SH-SY5Y (cell line): ENCODE data around the gene MLLT1.

Experiments used
- GATA2 ChIP-seq: IDR thresholded peaks from 2 replicates; pipeline ENCODE4 v1.6.1; 2011; ENCODE audit warnings: mild to moderate bottlenecking, low read depth, low read length
- GATA3 ChIP-seq: IDR thresholded peaks from 2 replicates; pipeline ENCODE4 v1.6.1; 2011; ENCODE audit warnings: low read depth, mild to moderate bottlenecking, low read length, moderate library complexity

Gene MLLT1, protein sequence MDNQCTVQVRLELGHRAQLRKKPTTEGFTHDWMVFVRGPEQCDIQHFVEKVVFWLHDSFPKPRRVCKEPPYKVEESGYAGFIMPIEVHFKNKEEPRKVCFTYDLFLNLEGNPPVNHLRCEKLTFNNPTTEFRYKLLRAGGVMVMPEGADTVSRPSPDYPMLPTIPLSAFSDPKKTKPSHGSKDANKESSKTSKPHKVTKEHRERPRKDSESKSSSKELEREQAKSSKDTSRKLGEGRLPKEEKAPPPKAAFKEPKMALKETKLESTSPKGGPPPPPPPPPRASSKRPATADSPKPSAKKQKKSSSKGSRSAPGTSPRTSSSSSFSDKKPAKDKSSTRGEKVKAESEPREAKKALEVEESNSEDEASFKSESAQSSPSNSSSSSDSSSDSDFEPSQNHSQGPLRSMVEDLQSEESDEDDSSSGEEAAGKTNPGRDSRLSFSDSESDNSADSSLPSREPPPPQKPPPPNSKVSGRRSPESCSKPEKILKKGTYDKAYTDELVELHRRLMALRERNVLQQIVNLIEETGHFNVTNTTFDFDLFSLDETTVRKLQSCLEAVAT

DNA sequence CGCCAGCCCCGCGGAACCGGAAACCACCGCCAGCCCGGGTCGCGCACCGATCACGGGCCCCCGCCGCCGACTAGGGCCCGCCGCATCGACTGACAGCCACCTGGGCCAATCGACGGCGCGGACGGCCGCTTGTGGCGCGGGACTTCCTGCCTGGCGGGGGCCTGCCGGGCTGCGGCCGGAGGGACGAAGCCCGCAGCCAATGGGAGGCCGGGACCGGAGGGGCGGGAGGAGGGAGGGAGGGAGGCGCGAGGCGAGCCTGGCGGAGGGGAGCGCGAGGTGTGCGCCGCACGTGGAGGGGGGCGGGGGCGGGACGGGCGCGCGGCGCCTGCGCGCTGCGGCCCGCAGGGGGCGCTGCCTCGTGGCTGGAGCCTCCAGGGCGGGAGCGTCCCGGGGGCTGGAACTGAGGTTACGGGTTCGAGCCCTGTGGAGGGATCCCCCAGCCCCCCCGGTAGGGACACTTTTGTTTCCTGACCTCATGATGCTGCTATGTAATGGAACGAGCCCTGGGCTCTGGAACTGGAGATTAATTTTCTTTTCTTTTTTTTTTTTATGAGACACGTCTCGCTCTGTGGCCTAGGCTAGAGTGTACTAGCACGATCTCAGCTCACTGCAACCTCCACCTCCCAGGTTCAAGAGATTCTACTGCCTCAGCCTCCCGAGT is at the start of gene MLLT1:
MLLT1 (minus strand) TSS at position 45 of the 661 bp plus-strand sequence. CDS start 191 bp downstream, outside the sequence.
- no peak for TF ChIP-seq GATA2
- TF ChIP-seq GATA3, result no peak

DNA sequence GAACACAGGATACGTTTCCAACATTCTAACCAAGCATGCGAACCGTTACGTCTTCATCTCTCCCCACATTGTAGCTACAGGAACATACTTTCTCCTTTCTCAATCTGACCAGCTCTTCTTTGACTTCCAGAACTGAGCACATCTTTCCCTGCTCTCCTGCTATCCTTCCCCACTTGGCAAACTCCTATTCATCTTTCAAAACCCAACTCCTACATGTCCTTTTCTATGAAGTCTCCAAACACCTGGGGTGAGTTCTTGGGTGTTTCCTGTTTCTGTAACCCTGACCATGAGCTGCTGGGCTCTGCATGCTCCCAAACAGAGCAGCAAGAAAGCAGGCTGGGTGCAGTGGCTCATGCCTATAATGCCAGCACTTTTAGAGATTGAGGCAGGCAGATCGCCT is 47.0 kb upstream of the MLLT1 start:
- TF ChIP-seq GATA2, result no peak
- no peak for TF ChIP-seq GATA3

DNA sequence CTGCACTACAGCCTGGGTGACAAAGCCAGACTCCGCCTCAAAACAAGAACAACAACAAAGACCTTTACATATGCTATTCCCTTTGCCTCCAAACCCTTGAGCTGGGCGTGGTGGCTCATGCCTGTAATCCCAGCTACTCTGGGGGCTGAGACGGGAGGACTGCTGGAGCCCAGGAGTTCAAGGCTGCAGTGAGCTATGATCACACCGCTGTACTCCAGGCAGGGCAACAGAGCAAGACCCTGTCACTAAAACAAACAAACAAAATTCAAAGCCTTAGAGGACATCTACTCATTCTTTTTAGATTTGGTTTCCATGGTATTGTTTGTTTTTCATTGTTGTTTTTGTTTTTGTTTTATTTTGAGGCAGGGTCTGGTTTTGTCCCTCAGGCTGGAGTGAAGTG is 45.8 kb upstream of the MLLT1 start:
- TF ChIP-seq GATA2 (no peak), GATA3 (no peak)

DNA sequence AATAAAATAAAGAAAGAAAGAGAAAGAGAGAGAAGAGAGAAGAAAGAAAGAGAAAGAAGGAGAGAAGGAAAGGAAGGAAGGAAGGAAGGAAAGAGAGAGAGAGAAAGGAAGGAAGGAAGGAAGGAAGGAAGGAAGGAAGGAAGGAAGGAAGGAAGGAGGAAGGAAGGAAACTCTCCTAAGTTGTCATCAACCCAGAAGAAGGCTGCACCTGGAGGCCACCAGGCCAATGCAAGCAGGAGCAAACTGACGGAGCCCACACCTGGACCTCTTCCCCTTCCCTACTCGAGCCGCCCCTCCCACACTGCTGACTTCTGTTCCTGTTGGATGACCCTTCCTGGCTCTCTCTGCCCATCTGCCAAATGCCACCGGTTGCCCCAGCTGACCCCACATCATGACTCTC is 45.0 kb upstream of the MLLT1 start:
- no peak for TF ChIP-seq GATA3
- TF ChIP-seq GATA2, result no peak

DNA sequence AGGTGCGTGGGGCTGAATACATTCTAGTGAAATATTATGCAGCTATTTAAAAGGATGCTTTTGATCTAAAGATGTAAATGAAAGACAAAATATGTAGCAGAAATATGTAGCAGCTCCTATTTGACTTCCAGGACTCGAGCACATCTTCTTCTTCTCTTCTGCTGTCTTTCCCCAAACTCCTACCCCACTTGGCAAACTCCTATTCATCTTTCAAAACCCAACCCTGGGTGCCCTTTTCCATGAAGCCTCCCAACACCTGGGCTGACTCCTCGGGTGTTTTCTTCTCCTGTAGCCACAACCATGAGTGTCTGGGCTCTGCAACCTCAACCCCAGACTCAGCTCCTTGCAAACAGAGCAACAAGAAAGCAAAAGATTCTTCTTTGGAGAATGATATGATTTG is 42.5 kb upstream of the MLLT1 start:
- TF ChIP-seq GATA3 (no peak), GATA2 (no peak)

DNA sequence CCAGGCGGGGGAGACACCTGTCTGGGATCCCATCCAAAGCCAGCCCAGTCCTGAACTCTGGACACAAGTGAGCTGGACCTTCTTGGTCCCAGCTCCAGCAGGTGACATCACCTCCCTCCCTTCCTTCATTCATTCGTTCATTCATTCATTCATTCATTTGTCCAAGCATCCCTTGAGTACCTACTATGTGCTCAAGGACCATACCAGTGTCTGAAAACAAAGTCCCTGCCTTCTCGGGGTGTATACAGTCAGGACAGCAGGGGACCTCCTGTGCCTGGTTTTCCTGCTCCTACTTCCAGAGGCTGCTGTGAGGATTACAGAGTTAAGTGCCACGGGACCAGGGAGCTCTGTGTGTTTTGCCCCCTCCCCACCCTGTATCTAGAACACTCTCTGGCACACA is 39.6 kb upstream of the MLLT1 start:
- no peak for TF ChIP-seq GATA2
- TF ChIP-seq GATA3, result no peak

DNA sequence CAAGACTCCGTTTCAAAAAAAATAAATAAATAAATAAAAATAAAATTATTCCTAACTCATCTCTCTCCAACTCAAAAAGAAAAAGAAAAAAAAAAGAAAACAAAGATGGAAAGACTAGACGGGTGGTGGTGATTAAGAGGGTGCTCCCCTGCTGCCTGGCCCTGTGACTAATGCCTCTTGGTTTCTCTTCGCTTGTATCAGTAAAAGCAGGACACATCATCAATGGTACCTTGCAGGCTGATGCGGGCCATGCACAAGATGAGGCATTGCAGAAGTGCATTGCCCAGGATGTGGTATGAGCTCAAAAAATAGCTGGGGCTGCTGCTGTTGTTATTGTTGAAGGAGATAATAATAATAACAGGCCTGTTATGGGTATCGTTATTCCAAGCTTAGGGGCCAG is 39.0 kb upstream of the MLLT1 start:
- TF ChIP-seq GATA2, result no peak
- no peak for TF ChIP-seq GATA3

DNA sequence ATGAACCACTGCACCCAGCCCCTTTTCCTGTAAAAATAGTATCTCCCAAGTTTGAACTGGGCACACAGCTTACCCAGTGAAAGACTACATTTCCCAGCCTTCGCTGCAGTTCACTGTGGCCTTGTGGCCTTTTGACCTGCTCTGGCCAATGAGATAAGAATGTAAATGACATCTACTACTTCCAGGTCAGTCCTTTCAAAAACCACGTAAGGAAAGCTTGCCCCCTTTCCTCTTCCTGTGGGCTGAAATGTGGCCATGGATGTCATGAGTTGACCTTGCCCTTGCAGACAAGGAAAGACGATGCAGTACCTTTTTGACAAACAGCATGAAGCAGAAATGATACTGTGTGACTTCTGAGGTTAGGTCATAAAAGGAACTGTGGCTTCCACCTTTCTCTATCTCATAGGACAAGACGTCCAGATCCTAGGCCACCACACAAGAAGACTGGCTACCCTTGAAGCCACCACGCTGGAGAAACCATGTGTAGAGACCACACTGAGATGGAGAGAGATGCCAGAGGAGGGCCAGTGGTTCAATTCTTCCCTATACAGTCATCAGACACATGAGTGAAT is 33.7 kb upstream of the MLLT1 start:
- TF ChIP-seq GATA3, result no peak
- TF ChIP-seq GATA2, result no peak

DNA sequence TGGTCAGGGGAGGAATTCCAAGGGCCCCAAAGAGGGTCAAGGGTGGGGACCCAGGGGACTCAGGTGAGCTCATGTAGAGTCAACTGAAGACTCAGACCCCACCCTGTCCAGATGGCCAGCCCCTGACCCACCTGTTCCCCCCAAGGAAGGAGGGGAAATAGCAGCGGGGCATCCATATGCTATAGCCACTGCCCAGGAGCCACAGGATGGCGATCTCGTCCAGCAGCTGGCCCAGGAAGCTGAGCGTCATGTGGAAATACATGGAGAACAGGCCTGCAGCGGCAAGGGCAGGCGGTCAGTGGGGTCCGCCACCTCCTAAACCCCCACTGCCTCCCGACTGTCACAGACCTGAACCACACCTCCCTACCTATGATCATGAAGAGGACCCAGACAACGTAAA is 32.2 kb upstream of the MLLT1 start:
- no peak for TF ChIP-seq GATA2
- TF ChIP-seq GATA3, result no peak

DNA sequence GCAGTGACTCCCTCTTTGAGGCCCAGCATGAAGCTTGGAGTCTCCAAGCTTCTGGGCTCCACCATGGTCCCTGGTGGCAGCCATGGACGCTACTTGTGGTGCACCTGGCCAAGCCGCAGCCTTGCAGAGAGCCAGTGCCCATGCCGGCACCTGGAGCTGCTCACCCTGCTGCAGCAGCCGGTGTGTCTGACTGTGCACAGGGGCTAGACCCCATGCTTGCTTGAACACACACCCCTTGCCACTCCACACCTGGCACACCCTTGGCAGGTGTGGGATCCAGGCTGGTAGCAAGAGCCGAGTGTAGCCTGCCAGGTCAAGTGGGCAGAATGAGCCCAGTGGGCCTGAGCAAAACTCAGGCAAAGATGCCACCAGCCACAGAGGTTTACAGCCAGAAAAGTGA is 18.6 kb upstream of the MLLT1 start:
- TF ChIP-seq GATA3 (no peak), GATA2 (no peak)

DNA sequence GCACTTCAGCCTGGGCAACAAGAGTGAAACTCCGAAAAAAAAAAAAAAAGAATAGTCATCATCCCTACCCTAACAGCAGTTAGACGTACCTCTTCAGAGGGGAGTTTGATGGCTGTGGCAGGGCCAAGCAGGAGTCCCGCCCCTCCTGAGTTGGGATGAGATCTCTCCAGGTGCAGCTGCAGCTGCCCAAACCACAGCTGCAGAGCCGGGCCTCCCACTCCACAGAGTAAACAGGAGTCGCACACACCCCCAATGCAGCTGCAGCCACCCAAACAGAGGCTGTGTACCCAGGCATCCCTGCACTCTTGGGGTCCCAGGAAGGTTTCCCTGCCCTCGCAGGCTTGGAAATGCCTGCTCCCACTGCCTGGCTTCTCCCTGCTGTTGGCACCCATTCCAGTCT is 17.4 kb upstream of the MLLT1 start:
- TF ChIP-seq GATA3 (no peak), GATA2 (no peak)

DNA sequence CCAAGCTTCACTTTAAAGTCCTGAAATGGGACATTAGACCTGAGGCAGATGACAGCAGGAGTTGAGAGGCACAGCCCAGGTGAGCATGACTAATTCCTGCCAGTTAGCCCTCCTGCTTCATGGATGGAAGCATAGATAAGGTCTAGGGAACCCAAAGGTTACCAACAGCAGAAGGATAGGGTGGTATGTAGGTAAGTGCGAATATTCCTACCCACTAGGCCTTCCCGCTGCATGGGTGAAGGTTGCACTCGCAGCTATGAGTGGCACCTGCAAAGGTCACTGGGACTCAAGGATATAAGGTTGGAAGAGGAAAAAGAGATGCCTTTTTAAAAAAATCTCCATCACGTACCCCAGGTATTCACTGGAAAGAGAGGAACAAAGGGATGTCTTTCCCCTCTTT is 12.2 kb upstream of the MLLT1 start:
- TF ChIP-seq GATA3 (no peak), GATA2 (no peak)

DNA sequence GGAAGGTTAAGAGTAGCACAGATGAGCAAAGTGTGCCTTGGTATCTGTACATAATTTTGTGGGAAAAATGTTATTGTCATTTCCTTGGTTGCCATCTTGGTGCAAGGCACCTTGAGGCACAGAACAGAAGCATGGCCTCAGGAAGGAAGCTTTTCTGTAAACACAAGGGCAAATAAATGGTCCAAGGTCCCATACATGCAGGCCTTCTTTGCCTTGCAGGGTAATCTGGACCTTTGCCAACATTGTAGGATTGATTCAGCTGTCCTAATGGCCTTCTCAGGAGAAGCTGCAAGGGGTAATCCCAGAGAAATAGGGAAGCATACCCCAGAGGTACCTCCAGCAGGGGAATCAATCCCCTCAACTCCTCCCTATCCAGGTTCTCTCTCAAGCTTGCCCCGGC is 9.0 kb upstream of the MLLT1 start:
- TF ChIP-seq GATA2, result no peak
- TF ChIP-seq GATA3, result no peak

DNA sequence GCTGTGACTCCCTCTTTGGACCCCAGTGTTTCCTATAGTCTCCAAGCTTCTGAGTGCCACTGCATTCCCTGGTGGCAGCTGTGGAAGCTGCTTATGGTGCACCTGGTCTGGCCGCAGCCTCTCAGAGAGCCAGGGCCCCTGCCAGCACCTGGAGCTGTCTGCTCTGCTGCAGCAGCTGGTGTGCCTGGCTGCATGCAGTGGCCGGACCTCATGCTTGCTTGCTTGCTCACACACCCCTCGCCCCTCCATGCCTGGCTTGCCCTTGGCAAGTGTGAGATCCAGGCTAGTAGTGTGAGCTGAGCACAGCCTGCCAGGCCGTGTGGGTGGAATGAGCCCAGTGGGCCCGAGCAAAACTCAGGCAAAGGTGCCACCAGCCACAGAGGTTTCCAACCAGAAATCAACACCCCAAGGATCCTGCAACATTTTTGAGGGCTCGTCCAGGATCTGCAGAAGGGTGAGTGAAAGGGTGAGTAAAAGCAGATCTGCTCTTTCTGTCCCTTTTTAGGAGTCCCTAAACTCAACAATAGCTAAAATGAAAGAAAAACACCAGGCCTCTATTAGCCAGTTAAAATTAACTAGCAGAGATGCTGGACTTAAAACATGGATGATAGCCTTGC is 7.6 kb upstream of the MLLT1 start:
- TF ChIP-seq GATA2, result no peak
- TF ChIP-seq GATA3, result no peak

DNA sequence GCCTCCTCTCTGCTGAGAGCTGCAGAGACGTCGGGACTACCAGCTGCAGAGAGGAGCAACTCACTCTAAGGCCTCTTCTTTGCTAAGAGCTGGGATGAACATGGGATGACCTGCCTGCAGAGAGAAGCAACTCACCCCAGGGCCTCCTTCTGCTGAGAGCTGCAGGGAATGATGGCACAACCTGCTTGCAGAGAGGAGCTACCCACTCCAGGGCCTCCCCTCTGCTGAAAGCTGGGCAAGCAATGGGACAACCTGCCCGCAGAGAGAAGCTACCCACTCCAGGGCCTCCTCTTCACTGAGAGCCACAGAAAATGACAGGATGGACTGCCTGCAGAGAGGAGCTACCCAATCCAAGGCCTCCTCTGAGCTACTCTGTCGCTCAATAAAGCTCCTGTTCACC is 6.9 kb upstream of the MLLT1 start:
- TF ChIP-seq GATA3 (no peak), GATA2 (no peak)
